WTC11 (cell line): ENCODE data around the gene TOGARAM2. TPM values are rescaled to one million over a fixed set of nuclear protein-coding genes. Genes with fewer than 3 reads are reported as not detected.
A peak's percentile ranks its signal among the peaks of the same experiment; 100 is the strongest.

Source experiments
- ATAC-seq: fragments of 200-7000 bp; cut with Tn5 transposase; 2 replicates; pipeline ENCODE4 v1.10.0; 2021; ENCODE audit warnings: mild to moderate bottlenecking, moderate library complexity
- CTCF ChIA-PET: fragments of 300-600 bp; sonication (Branson Sonifier 250); formaldehyde crosslinking; loops from one replicate; lab custom pipeline; 2021; ENCODE audit warnings: antibody characterized with exemption; lab: Charles Lee
- POLR2A ChIA-PET: fragments of 350-600 bp; sonication (Branson Sonifier 250); formaldehyde crosslinking; loops from one replicate; lab custom pipeline; 2021; ENCODE audit warnings: antibody characterized with exemption; lab: Charles Lee
- DNase-seq: peaks from one replicate; pipeline ENCODE4 v3.0.0; 2021; ENCODE audit warnings: low spot score
- H3K27ac Mint-ChIP-seq: 2 replicates; pipeline ENCODE4 v1.8.0; 2021; ENCODE audit warnings: mixed read lengths
- H3K27me3 Mint-ChIP-seq: 2 replicates; pipeline ENCODE4 v1.8.0; 2021; ENCODE audit warnings: low read depth, mild to moderate bottlenecking, moderate library complexity, mixed read lengths
- H3K36me3 Mint-ChIP-seq: 2 replicates; pipeline ENCODE4 v1.8.0; 2021; ENCODE audit warnings: mixed read lengths
- H3K4me1 Mint-ChIP-seq: 2 replicates; pipeline ENCODE4 v1.8.0; 2022; ENCODE audit warnings: mixed read lengths
- H3K4me3 Mint-ChIP-seq: 2 replicates; pipeline ENCODE4 v1.8.0; 2021; ENCODE audit warnings: mild to moderate bottlenecking, moderate library complexity, mixed read lengths
- H3K9me3 Mint-ChIP-seq: 2 replicates; pipeline ENCODE4 v1.8.0; 2021; ENCODE audit warnings: mixed read lengths
- AFF4 ChIP-seq: sonication (generic); formaldehyde crosslinking; IDR thresholded peaks from 2 replicates; pipeline ENCODE4 v1.8.1; 2023; ENCODE audit warnings: mild to moderate bottlenecking, missing genetic modification reagents, borderline replicate concordance
- ARID4B ChIP-seq: sonication (generic); formaldehyde crosslinking; IDR thresholded peaks from 2 replicates; pipeline ENCODE4 v1.8.0; 2023; ENCODE audit warnings: missing genetic modification reagents, mild to moderate bottlenecking, borderline replicate concordance
- ATF6 ChIP-seq: sonication (generic); formaldehyde crosslinking; IDR thresholded peaks from 2 replicates; pipeline ENCODE4 v1.8.1; 2023; ENCODE audit warnings: mild to moderate bottlenecking, missing genetic modification reagents
- E2F1 ChIP-seq: sonication (generic); formaldehyde crosslinking; IDR thresholded peaks from 2 replicates; pipeline ENCODE4 v1.8.0; 2022; ENCODE audit warnings: mild to moderate bottlenecking, missing genetic modification reagents
- E2F5 ChIP-seq: sonication (generic); formaldehyde crosslinking; IDR thresholded peaks from 2 replicates; pipeline ENCODE4 v1.8.1; 2022; ENCODE audit warnings: mild to moderate bottlenecking, moderate library complexity, missing genetic modification reagents
- ESRRA ChIP-seq: sonication (generic); formaldehyde crosslinking; IDR thresholded peaks from 2 replicates; pipeline ENCODE4 v1.8.1; 2022; ENCODE audit warnings: mild to moderate bottlenecking, missing genetic modification reagents, borderline replicate concordance
- GTF2I ChIP-seq: fragments of 250-450 bp; sonication (Bioruptor Pico); conservative IDR thresholded peaks from 2 replicates; pipeline ENCODE4 v1.4.0; 2021; ENCODE audit warnings: mild to moderate bottlenecking
- HMGXB4 ChIP-seq: sonication (generic); formaldehyde crosslinking; IDR thresholded peaks from 2 replicates; pipeline ENCODE4 v1.8.1; 2023; ENCODE audit warnings: mild to moderate bottlenecking, moderate library complexity, missing genetic modification reagents
- RORB ChIP-seq: fragments of 250-450 bp; sonication (Bioruptor Pico); IDR thresholded peaks from 2 replicates; pipeline ENCODE4 v1.9.0; 2021; ENCODE audit warnings: mild to moderate bottlenecking
- STAT6 ChIP-seq: sonication (generic); formaldehyde crosslinking; conservative IDR thresholded peaks from 2 replicates; pipeline ENCODE4 v1.8.1; 2023; ENCODE audit warnings: mild to moderate bottlenecking, low read depth, missing genetic modification reagents, moderate library complexity
- USF1 ChIP-seq: sonication (generic); formaldehyde crosslinking; IDR thresholded peaks from 2 replicates; pipeline ENCODE4 v1.8.0; 2022; ENCODE audit warnings: mild to moderate bottlenecking, missing genetic modification reagents
- ZNF281 ChIP-seq: sonication (generic); formaldehyde crosslinking; IDR thresholded peaks from 2 replicates; pipeline ENCODE4 v1.8.0; 2023; ENCODE audit warnings: mild to moderate bottlenecking, missing genetic modification reagents
- ZNF317 ChIP-seq: sonication (generic); formaldehyde crosslinking; IDR thresholded peaks from 2 replicates; pipeline ENCODE4 v1.8.1; 2023; ENCODE audit warnings: low read depth, mild to moderate bottlenecking, moderate library complexity, missing genetic modification reagents, borderline replicate concordance
- ZNF423 ChIP-seq: fragments of 250-450 bp; sonication (Bioruptor Pico); IDR thresholded peaks from 2 replicates; pipeline ENCODE4 v2.1.2; 2022; ENCODE audit warnings: mild to moderate bottlenecking, moderate library complexity
- total RNA-seq: library from RNA; stranded (reverse); gene quantifications from 3 replicates; pipeline ENCODE4 v1.2.3, GENCODE V29; 2021

The TOGARAM2 gene
- total RNA-seq, 1 experiment from 2014 or later = 1.0 TPM

GRCh38 chr2:28978606-28979005 is 2.5 kb upstream of the TOGARAM2 start (continued):
- no peak for TF ChIP-seq STAT6 (CRISPR knock-in tag)

GRCh38 chr2:28979041-28979440 is 2.1 kb upstream of the TOGARAM2 start:
- Mint-ChIP-seq H3K4me1 (no peaks in the 10 kb centered on the region), H3K27me3 (no peaks in the 10 kb centered on the region), H3K4me3 (no peak overlapping the region), H3K9me3 (0 out of 2 replicates have a peak, but pooled peaks cover 3% of the 10 kb centered on the region), H3K36me3 (no peaks in the 10 kb centered on the region), H3K27ac (no peak overlapping the region)
- ATAC-seq (peak; percentile 30), DNase-seq (no peak)
- CTCF ChIA-PET = interaction anchor here (0.8 to 1.2 kb wide), 3 partner anchors 20 to 227 kb away, joined by 3 to 6 read pairs (median 4); no protein-coding TSS in a partner anchor
- POLR2A ChIA-PET = no interaction called here
- no peak for TF ChIP-seq GTF2I (CRISPR knock-in tag)
- no peak for TF ChIP-seq ZNF281
- TF ChIP-seq HMGXB4 (CRISPR knock-in tag) = no peak
- TF ChIP-seq E2F1 = no peak
- no peak for TF ChIP-seq E2F5 (CRISPR knock-in tag)
- no peak for TF ChIP-seq ZNF317 (CRISPR knock-in tag)
- no peak for TF ChIP-seq USF1
- no peak for TF ChIP-seq AFF4 (CRISPR knock-in tag)
- TF ChIP-seq ARID4B (CRISPR knock-in tag) = no peak
- no peak for TF ChIP-seq ESRRA (CRISPR knock-in tag)
- TF ChIP-seq ZNF423 (CRISPR knock-in tag) = no peak
- no peak for TF ChIP-seq ATF6 (CRISPR knock-in tag)
- no peak for TF ChIP-seq RORB (CRISPR knock-in tag)
